ENCODE data around the gene FYN.

DNA sequence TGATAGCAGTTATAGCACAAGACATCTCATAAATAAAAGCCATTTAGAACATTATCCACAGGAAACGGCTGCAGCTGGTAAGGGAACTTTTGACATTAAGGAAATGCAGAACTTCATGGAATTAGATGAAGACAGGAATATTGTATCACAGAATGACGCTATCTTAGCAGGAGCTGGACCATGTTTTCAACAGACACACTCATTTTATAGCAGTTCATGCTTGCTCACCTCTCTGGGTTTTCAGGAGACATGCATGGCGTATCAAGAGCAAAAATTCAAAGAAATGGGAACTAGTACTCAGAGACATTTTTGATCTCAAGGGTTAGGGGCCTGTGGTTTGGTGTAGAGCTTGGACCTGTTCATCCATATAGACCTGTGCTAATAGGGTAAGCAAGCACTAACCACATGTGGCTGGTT lies 125.0 kb downstream of the FYN start:
- TF ChIP-seq, protein P1, sequence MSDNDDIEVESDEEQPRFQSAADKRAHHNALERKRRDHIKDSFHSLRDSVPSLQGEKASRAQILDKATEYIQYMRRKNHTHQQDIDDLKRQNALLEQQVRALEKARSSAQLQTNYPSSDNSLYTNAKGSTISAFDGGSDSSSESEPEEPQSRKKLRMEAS (IDR thresholded peaks at IDR 0.05): no peak
- TF ChIP-seq HDAC2 (IDR thresholded peaks at IDR 0.05) (no peak), RAD21 (conservative IDR thresholded peaks at IDR 0.05 in 1 of 2, IDR thresholded peaks at IDR 0.05 in 1 of 2) (no peak), EP300 (IDR thresholded peaks at IDR 0.05) (no peak), NR3C1 (IDR thresholded peaks at IDR 0.05) (no peak), POLR2A (IDR thresholded peaks at IDR 0.05; ENCODE audit: low read length) (no peak), MYC (IDR thresholded peaks at IDR 0.05; ENCODE audit: borderline replicate concordance, low read length) (no peak), RFX5 (IDR thresholded peaks at IDR 0.05) (no peak)
- TF ChIP-seq, protein P2, sequence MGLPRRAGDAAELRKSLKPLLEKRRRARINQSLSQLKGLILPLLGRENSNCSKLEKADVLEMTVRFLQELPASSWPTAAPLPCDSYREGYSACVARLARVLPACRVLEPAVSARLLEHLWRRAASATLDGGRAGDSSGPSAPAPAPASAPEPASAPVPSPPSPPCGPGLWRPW (IDR thresholded peaks at IDR 0.05): no peak
- TF ChIP-seq, protein P3, sequence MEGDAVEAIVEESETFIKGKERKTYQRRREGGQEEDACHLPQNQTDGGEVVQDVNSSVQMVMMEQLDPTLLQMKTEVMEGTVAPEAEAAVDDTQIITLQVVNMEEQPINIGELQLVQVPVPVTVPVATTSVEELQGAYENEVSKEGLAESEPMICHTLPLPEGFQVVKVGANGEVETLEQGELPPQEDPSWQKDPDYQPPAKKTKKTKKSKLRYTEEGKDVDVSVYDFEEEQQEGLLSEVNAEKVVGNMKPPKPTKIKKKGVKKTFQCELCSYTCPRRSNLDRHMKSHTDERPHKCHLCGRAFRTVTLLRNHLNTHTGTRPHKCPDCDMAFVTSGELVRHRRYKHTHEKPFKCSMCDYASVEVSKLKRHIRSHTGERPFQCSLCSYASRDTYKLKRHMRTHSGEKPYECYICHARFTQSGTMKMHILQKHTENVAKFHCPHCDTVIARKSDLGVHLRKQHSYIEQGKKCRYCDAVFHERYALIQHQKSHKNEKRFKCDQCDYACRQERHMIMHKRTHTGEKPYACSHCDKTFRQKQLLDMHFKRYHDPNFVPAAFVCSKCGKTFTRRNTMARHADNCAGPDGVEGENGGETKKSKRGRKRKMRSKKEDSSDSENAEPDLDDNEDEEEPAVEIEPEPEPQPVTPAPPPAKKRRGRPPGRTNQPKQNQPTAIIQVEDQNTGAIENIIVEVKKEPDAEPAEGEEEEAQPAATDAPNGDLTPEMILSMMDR (IDR thresholded peaks at IDR 0.05): no peak
- TF ChIP-seq, protein P4, sequence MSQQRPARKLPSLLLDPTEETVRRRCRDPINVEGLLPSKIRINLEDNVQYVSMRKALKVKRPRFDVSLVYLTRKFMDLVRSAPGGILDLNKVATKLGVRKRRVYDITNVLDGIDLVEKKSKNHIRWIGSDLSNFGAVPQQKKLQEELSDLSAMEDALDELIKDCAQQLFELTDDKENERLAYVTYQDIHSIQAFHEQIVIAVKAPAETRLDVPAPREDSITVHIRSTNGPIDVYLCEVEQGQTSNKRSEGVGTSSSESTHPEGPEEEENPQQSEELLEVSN (IDR thresholded peaks at IDR 0.05; ENCODE audit: borderline replicate concordance, low read depth): no peak
